Ascending aorta (tissue), 2 donors: ENCODE results near the gene UBA52. TPM values are rescaled to one million over a fixed set of nuclear protein-coding genes. Genes with fewer than 3 reads are reported as not detected.
A peak's percentile ranks its signal among the peaks of the same experiment; 100 is the strongest.

Source experiments
- DNase-seq, 2 donors: peaks; one replicate each; pipeline ENCODE4 v3.0.0-alpha.2; 2019; ENCODE audit warnings: low spot score in 2 of 2
- H3K27ac ChIP-seq, 2 donors: fragments of 200-600 bp; sonication (generic); one replicate each; pipeline ENCODE4 v1.5.1; 2016 to 2017; ENCODE audit warnings: mild to moderate bottlenecking in 1 of 2
- H3K27me3 ChIP-seq: fragments of 200-600 bp; sonication (generic); one replicate; pipeline ENCODE4 v1.5.1; 2017
- H3K36me3 ChIP-seq, 2 donors: fragments of 200-600 bp; sonication (generic); one replicate each; pipeline ENCODE4 v1.5.1; 2016
- H3K4me1 ChIP-seq, 2 donors: fragments of 200-600 bp; sonication (generic); one replicate each; pipeline ENCODE4 v1.5.1; 2016 to 2017; ENCODE audit warnings: mild to moderate bottlenecking in 1 of 2
- H3K4me3 ChIP-seq, 2 donors: fragments of 200-600 bp; sonication (generic); one replicate each; pipeline ENCODE4 v1.5.1; 2016 to 2017; ENCODE audit warnings: mild to moderate bottlenecking in 1 of 2
- H3K9me3 ChIP-seq, 2 donors: fragments of 200-600 bp; sonication (generic); one replicate each; pipeline ENCODE4 v1.5.1; 2016
- CTCF ChIP-seq, 3 experiments: fragments of 200-600 bp in 2 of 3; fragments of 450-650 bp in 1 of 3; sonication (generic) in 2 of 3; IDR thresholded peaks; one replicate each; pipeline ENCODE4 v1.5.1; 2016 to 2019; ENCODE audit warnings: antibody characterized with exemption in 3 of 3, mild to moderate bottlenecking in 1 of 3, moderate library complexity in 1 of 3
- intact Hi-C: fragments of 100-400 bp; cut with DNase I; formaldehyde crosslinking; loops from one replicate; pipeline ENCODE4 v1.15.1; 2023
- total RNA-seq: library from RNA; depleted of rRNA; stranded (reverse); fragments of >200 nt; gene quantifications from one replicate; pipeline ENCODE4 v1.1.0, GENCODE V29; 2016

UBA52 gene
- total RNA-seq, 1 donor from 2014 or later = 554 TPM

- Histone ChIP-seq H3K27me3 (no peaks in the 10 kb centered on the region), H3K4me1 (no peaks in the 10 kb centered on the region), H3K27ac (no peak overlapping the region), H3K9me3 (no peaks in the 10 kb centered on the region), H3K4me3 (no peak overlapping the region), H3K36me3 (peaks cover 11 to 20% of the 10 kb centered on the region in 2 donors)
- intact Hi-C loops = no loop called here
- no peak for DNase-seq
- TF ChIP-seq CTCF (IDR thresholded peaks at IDR 0.05) = no peak
These were observed 8.7 kb downstream of the UBA52 start for GRCh38 chr19:18580311-18580710.

GRCh38 chr19:18586306-18586705 is 14.6 kb downstream of the UBA52 start:
- Histone ChIP-seq H3K9me3 (no peaks in the 10 kb centered on the region), H3K27me3 (no peaks in the 10 kb centered on the region), H3K36me3 (peaks cover 5 to 8% of the 10 kb centered on the region in 2 donors), H3K4me3 (no peak overlapping the region), H3K4me1 (peaks cover 6 to 9% of the 10 kb centered on the region in 2 donors), H3K27ac (no peak overlapping the region)
- no peak for DNase-seq
- TF ChIP-seq CTCF (IDR thresholded peaks at IDR 0.05) = peak in 1 of 3 experiments; percentile 6
- intact Hi-C loops = no loop called here

GRCh38 chr19:18587561-18587960 is 15.9 kb downstream of the UBA52 start:
- Histone ChIP-seq H3K4me1 (peaks cover 6 to 9% of the 10 kb centered on the region in 2 donors), H3K36me3 (peaks cover 5 to 8% of the 10 kb centered on the region in 2 donors), H3K9me3 (no peaks in the 10 kb centered on the region), H3K27ac (peak overlapping the region in 1 of 2 donors; percentile 81), H3K4me3 (no peak overlapping the region), H3K27me3 (no peaks in the 10 kb centered on the region)
- DNase-seq = no peak
- TF ChIP-seq CTCF (IDR thresholded peaks at IDR 0.05) = no peak
- intact Hi-C loops = no loop called here

GRCh38 chr19:18587962-18588610 is 16.4 kb downstream of the UBA52 start:
- no peak for DNase-seq
- H3K36me3 ChIP-seq = peaks cover 5 to 8% of the 10 kb centered on the region in 2 donors
- TF ChIP-seq CTCF (IDR thresholded peaks at IDR 0.05) = no peak
- peaks cover 6 to 9% of the 10 kb centered on the region in 2 donors for H3K4me1 ChIP-seq
- peak overlapping the region; percentile 83 to 87 for H3K4me3 ChIP-seq
- intact Hi-C loops = loop anchor here (2.0 kb wide), 1 partner anchor 137 kb away; no protein-coding TSS in a partner anchor
- H3K27ac ChIP-seq = peak overlapping the region; percentile 81
- H3K9me3 ChIP-seq = no peaks in the 10 kb centered on the region
- H3K27me3 ChIP-seq = no peaks in the 10 kb centered on the region

- Histone ChIP-seq H3K9me3 (no peaks in the 10 kb centered on the region), H3K4me1 (peaks cover 6 to 12% of the 10 kb centered on the region in 2 donors), H3K36me3 (peaks cover 5 to 8% of the 10 kb centered on the region in 2 donors), H3K27ac (peak within 1 kb of the TSS; percentile 81), H3K27me3 (no peaks in the 10 kb centered on the region), H3K4me3 (peak within 1 kb of the TSS; percentile 83 to 87)
- intact Hi-C loops = loop anchor here (2.0 kb wide), 1 partner anchor 138 kb away; no protein-coding TSS in a partner anchor
- DNase-seq = peak in 1 of 2 donors; percentile 90
- peak; percentile 85 to 86 (median 86) for TF ChIP-seq CTCF (IDR thresholded peaks at IDR 0.05)
These were observed 17.1 kb downstream of the UBA52 start, which contains the start of gene REX1BD for GRCh38 chr19:18588611-18589379. Gene REX1BD (plus strand): TSS chr19:18588798. CDS start chr19:18588802, 4 bp downstream.
